ENCODE measurements around the gene DCLRE1B. TPM values are rescaled to one million over a fixed set of nuclear protein-coding genes. Genes with fewer than 3 reads are reported as not detected.

Gene DCLRE1B
- total RNA-seq, result 4.7 and 5.2 TPM in 2 replicates

DNA sequence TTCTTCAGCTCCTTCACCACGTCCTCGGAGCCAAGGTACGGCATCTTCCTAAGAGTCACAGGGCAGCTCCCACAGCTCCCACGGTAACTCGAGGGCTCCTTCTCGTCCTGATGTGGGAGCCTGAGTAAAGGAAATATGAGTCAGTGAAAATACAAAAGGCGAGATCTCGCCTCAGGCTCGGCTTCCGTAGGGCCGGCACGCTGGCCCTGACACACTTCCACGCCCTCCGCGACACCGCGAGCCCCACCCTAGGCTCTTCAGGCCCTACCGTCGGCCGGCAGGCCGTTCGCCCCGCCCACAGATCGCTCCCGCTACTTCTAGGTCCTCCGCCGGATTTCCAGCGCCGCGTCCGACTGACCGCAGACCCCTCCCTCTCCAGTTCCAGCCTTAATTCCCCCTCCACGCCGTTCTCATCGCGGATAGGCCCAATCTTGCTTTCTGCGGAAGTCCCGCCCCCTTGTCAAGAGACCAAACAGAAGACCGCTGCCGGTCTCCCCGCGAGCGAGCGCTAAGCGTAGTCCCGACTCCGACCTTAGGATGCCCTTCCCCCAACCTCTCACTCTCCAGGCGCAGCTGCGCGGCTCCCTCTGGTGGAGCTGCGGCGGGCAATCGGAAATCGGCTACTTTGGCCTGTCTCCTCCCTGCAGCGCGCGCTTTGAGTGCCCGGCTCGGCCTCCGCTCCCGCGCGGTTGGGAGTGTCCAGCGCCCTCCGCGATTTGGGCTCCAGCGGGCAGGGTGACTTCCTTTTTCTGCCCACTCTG, at the start of gene DCLRE1B, which contains the start of gene AP4B1:
DCLRE1B (plus strand) TSS at position 653 of the 761 bp plus-strand sequence. CDS start 261 bp downstream, outside the sequence.
AP4B1 (minus strand) TSS at position 126 of the 761 bp plus-strand sequence; CDS start at position 44, 82 bp downstream.

DNA sequence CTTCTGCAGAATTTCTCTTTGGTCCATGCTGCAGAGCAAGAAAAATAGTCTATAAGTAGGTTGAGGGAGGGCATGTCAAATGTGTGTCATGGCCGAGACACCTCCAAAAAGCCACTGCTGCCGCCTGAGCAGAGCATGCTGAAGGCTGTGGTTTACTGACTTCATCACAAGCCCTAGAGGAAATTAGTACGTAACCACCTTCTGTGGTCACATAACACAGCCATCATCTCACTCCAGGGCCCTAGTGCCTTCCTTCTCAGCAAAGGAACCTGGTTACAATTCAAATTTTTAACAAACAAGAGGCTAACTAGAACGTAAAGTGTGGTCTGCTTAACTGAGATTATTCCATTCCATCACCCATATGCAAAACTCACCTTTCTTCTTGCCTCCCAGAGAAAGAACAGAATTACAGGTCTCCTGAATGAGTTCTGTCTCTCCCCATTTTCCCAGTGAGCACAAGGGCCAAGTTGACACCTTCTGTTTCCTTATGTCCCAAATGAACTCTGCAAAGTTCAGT, 33.5 kb upstream of the DCLRE1B start, which contains the start of gene PTPN22:
PTPN22 (minus strand) TSS at position 116 of the 517 bp plus-strand sequence.

DNA sequence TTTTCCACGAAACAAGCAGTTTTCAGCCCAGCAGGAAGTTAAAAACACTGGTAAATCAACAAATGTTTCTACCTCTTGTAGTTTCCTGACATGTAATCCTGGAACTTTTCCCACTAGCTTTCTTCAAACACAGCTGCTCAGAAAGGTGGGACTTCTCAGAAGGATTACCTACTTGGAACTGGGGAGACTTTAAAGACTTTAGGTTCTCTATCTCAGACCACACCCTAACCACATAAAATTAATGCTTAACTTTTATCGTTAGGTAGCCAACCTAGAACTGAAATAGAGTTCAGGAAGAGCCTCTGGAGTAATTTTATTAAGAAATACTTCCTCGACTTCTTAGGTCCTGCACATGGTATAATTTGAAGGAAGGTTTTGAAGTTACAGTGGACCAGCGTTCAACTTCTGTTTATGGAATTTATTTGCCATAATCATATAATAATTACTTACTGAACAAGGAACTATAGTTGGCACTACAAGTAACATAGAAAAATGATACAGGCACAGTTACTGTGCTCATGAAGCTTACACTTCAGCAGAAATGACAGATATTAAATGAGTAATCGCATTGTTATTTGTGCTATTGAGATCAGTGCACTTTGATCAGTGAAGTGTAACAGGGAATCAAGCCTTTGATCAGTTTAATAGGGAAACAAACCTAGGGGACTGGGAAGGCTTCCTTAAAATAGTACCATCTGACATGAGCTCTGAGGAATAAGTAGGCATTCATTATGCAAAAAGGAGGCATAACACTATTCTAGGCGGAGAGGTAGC, 17.5 kb upstream of the DCLRE1B start, which contains the start of gene BCL2L15:
BCL2L15 (minus strand) TSS at position 180 of the 774 bp plus-strand sequence. CDS start 206 bp downstream, outside the sequence.

DNA sequence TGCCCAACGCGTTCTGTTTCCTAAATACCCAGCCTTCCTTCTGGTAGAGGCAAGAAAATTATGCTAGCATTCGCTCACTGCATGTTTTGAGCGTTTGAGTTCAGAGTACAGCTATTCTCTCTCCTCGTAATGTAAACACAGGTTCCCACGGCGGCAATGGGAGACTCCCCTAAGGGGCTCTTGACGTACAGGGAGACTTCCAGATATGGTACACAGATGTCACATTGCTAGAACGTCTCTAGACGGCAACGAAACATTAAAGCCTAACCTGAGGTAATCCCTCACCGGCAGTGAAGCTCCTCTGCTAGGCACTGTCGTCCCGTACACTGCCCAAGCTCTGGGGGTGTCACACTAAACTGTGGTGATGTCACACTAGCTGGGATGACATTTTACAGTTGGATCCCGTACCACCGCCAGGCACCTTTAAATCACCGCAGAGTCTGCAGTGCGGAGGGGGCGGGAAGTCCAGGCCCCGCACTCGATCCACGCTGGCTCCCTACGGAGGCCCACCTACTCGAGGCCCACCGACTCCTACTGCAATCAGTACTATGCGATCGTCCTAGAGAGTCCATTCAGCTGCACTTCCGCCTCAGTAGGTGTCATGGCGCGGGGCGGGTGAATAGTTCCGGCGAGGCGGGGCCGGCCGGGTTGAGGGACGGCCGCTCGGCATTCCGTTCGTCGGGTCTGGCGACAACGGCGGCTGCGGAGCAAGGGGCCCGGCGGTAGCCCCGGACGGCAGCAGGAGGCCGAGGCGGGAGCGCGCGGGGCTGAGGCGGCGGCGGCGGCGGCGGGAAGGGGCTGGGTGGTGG, 24.0 kb downstream of the DCLRE1B start, which contains the start of gene HIPK1:
HIPK1 (plus strand) TSS at position 384 of the 809 bp plus-strand sequence.

Other genes with a start within 250 kb of the DCLRE1B start
- 42.8 and 43.5 TPM in 2 replicates for gene PHTF1, start 145.8 kb upstream of the DCLRE1B start, total RNA-seq
- gene RSBN1, start 92.8 kb upstream of the DCLRE1B start, total RNA-seq, result 16.3 and 19.2 TPM in 2 replicates
- 5.5 and 8.6 TPM in 2 replicates for gene PTPN22, start 33.6 kb upstream of the DCLRE1B start, total RNA-seq
- gene BCL2L15, start 17.7 kb upstream of the DCLRE1B start, total RNA-seq, result 0.22 and 0.39 TPM in 2 replicates
- 20.5 and 21.1 TPM in 2 replicates for gene AP4B1, start 527 bp upstream of the DCLRE1B start, total RNA-seq
- 29.0 and 30.2 TPM in 2 replicates for gene HIPK1, start 24.0 kb downstream of the DCLRE1B start, total RNA-seq
- gene OLFML3, start 74.1 kb downstream of the DCLRE1B start, total RNA-seq, result 86.6 and 104 TPM in 2 replicates
- gene SYT6, start 248.5 kb downstream of the DCLRE1B start, total RNA-seq, result not detected in 2 replicates